Neuron (in vitro differentiated cells): Measurements from ENCODE around the gene RIPOR3.
A peak's percentile ranks its signal among the peaks of the same experiment; 100 is the strongest.
"Not testable (repeated sequence)": the region's sequence is repeated elsewhere in the genome, so short reads cannot be mapped to it uniquely, and the experiment has no call there.

ENCODE experiments used
- H2AFZ ChIP-seq: one replicate; pipeline ENCODE4 v1.6.1; 2013; ENCODE audit warnings: low read depth, mild to moderate bottlenecking, inconsistent platforms, low read length, moderate library complexity
- H3K27me3 ChIP-seq: one replicate; pipeline ENCODE4 v1.6.1; 2013; ENCODE audit warnings: low read length; ENCODE audit not compliant: insufficient read depth
- H3K36me3 ChIP-seq: one replicate; pipeline ENCODE4 v1.6.1; 2013; ENCODE audit warnings: low read length; ENCODE audit not compliant: insufficient read depth
- H3K4me1 ChIP-seq: one replicate; pipeline ENCODE4 v1.6.1; 2013; ENCODE audit warnings: low read length; ENCODE audit not compliant: insufficient read depth
- H3K4me3 ChIP-seq: 2 replicates; pipeline ENCODE4 v1.5.1; 2013; ENCODE audit warnings: mild to moderate bottlenecking, low read length, moderate library complexity
- H3K9me3 ChIP-seq: one replicate; pipeline ENCODE4 v1.6.1; 2013; ENCODE audit warnings: low read length

Gene RIPOR3

DNA sequence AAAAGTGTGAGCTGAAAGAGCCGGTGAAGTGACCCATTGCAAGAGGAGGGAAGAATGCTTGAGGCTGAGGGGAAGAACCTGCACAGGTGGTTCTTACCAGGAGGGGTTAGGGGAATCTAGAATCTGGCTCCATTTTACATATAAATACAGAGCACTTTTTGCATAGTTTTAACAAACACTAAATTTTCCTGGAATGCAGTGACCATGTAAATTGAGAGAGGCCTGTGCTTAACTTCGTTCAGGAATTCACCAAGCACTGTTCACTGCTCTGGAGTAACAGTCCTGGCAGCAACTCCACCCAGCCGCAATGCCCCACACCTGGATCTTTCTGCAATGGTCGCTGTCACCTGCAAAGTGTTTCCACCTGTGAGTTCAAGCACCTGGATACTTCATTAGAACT lies 13.2 kb upstream of the RIPOR3 start:
- Histone ChIP-seq H3K4me1 (no peaks in the 10 kb centered on the region), H3K27me3 (peaks cover 12% of the 10 kb centered on the region), H3K36me3 (no peaks in the 10 kb centered on the region), H3K9me3 (no peaks in the 10 kb centered on the region), H3K4me3 (no peak overlapping the region), H2AFZ (no peak overlapping the region)

DNA sequence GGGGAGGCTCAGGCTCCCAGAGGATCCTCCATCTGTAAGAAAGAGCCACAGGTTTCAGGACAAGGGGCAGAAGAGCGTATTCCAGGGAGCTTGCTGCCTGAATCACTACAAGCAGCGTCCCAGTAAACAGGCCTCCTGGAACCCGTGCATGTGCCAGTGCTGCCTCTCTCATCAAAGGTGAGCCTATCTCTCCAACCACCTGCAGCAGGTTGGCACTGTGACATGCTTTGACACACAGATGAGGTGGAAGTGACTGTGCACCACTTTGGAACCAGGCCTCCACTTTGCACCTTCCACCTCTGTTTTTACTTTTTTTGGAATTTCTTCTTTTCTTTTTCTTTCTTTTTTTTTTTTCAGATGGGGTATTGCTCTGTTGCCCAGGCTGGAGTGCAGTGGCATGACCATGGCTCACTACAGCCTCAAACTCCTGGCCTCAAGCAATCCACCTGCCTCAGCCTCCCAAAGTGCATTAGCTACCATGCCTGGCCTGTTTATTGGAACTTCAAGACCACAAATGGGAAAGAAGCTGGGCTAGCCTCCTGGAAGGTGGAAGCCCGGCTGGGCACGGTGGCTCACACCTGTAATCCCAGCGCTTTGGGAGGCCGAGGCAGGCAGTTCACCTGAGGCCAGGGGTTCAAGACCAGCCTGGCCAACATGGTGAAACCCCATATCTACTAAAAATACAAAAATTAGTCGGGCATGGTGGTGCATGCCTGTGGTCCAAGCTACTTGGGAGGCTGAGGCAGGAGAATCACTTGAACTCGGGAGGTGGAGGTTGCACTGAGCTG lies 12.5 kb upstream of the RIPOR3 start:
- H3K4me3 ChIP-seq, H2AFZ ChIP-seq, H3K9me3 ChIP-seq, H3K36me3 ChIP-seq, H3K4me1 ChIP-seq: not testable (repeated sequence)
- peaks cover 13% of the 10 kb centered on the region for H3K27me3 ChIP-seq

DNA sequence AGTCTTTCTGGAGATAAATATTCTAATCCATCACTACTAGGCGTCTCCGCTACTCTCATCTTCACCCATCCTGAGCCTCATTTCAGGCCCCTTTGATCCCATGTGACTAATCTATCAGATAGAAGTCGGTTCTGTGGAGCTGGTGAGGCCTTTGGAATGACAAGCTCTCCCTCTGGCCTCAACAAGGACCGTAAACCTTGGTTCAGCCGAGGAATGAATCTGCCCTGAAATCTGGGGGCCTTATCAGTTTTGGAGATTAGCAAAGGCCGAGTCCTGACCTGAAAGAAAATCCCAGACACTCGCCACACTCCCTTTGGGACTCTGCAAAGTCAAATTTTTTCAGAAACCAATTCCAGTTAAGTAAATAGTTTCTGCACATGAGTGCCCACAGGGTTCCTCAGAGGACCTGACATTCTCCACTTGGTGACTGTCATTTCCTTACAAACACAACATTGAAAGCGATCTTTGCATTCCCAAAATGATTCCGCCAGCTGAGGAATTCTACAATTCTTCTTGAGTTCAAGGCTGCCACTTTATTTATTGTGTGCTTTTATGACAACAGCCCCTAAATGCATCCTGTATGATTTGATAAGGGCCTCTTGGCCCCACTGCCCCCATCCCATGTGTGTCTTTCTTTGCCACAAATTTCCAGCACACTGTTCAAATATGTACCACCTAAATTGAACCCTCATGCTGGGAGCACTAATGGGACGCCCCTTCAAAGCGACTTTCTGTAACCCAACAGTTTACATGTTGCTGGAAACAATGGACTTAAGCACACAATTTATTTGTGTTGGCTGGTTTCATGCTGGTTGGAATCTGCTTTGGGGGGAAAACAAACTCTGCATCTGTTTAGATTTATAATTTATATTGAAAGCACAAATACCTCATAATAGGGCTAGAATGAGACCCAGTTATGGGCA lies 10.0 kb upstream of the RIPOR3 start:
- Histone ChIP-seq H2AFZ (no peak overlapping the region), H3K36me3 (no peaks in the 10 kb centered on the region), H3K4me3 (no peak overlapping the region), H3K4me1 (no peaks in the 10 kb centered on the region), H3K27me3 (peaks cover 13% of the 10 kb centered on the region), H3K9me3 (no peaks in the 10 kb centered on the region)

DNA sequence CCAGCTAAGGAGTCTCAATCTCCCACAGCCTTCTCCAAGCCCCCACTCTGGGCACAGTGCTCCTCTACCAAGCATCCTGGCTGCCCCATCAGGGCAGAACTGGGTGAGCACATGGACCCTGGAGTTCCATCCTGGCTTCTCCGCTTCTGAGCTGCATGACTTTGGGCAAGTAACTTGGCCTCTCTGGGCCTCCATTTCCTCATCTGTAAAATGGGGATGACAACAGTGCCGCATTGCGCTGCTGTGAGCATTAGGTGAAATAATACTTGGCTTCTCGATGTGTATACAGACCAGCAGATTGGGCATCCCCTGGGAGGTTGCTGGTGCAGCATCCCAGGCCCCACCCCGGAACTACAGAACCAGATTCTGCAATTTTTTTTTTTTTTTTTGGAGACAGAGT lies 8.3 kb upstream of the RIPOR3 start:
- H3K4me1 ChIP-seq = peaks cover 5% of the 10 kb centered on the region
- peaks cover 13% of the 10 kb centered on the region for H3K27me3 ChIP-seq
- H3K9me3 ChIP-seq = no peaks in the 10 kb centered on the region
- H3K4me3 ChIP-seq = no peak overlapping the region
- no peak overlapping the region for H2AFZ ChIP-seq
- H3K36me3 ChIP-seq = no peaks in the 10 kb centered on the region

DNA sequence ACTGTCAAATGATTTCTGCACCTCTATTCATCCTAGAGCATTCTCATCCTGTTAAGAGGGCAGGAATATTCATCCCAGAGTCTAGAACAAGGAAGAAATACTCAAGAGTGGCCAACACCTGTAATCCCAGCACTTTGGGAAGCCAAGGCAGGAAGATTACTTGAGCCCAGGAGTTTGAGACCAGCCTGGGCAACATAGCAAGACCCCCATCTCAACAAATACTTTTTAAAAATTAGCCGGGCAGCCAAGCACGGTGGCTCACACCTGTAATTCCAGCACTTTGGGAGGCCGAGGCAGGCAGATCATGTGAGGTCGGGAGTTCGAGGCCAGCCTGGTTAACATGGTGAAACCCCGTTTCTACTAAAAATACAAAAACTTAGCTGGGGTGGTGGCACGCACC lies 6.9 kb upstream of the RIPOR3 start:
- not testable (repeated sequence) for H3K27me3 ChIP-seq, H3K4me1 ChIP-seq, H3K36me3 ChIP-seq, H3K9me3 ChIP-seq, H3K4me3 ChIP-seq, H2AFZ ChIP-seq

DNA sequence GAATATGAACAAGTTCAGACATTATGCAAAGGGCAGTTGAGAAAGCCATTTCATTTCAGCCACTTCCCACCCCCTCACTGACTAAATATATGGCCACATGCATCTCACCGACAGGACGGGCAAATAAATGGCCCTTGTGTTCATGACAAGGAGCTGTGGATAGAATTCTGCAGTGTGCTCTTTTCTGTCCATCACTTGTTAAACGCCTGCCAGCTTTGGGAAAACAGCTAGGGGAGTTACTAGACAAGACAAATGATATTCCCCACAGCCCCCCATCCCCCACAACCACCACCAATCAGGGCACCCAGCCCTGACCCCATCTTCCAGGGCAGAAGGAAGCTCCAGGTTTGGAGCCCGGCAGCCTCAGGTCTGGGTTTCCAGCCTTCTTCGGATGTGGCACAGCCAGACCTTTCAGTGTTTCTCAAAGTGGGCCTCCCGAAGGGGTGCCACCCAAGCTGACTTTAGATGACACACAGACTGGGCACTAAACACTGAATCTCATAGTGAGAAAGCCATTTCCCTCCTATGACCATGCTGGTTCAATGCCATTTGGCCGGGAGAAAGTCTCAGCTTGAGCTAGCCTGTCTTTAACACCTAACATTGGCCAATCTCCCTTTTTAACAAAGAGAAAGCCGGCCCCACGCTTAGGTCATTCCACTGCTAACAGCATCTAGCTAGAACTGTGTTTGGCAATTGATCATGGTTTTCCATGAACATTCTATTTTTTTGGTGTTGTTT lies 4.0 kb upstream of the RIPOR3 start:
- Histone ChIP-seq H3K36me3 (no peaks in the 10 kb centered on the region), H2AFZ (no peak overlapping the region), H3K4me1 (peaks cover 26% of the 10 kb centered on the region), H3K4me3 (no peak overlapping the region), H3K27me3 (peaks cover 6% of the 10 kb centered on the region), H3K9me3 (no peaks in the 10 kb centered on the region)

DNA sequence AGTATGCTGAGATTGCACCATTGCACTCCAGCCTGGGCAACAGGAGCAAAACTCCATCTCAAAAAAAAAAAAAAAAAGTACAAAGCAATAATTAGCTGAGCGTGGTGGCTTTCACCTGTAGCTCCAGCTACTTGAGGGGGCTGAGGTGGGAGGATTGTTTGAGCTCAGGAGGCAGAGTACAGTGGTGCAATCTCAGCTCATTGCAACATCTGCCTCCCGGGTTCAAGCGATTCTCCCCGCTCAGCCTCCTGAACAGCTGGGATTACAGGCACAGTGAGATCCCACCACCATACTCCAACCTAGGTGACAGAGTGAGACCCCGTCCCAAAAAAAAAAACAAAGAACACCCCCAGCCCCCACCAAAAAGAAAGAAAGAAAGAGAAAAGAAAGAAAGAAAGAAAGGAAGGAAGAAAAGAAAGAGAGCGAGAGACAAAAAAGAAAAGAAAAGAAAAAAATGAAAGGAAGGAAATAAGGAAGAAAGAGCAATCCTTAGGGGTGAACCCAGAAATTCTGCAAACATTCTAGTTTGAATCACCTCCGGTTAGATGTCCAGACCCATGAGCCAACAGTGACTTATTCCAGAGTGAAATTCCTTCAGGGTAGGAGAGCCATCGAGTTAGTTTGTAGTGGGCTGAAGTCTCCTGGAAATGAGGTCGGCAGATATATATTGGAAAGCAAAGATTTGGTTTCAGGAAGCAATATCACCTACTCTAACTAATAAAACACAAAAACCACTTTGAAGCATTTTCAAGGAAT lies 3.2 kb upstream of the RIPOR3 start:
- Histone ChIP-seq H3K4me3 (no peak overlapping the region), H2AFZ (no peak overlapping the region), H3K9me3 (no peaks in the 10 kb centered on the region), H3K4me1 (peaks cover 31% of the 10 kb centered on the region), H3K27me3 (peaks cover 10% of the 10 kb centered on the region), H3K36me3 (no peaks in the 10 kb centered on the region)

DNA sequence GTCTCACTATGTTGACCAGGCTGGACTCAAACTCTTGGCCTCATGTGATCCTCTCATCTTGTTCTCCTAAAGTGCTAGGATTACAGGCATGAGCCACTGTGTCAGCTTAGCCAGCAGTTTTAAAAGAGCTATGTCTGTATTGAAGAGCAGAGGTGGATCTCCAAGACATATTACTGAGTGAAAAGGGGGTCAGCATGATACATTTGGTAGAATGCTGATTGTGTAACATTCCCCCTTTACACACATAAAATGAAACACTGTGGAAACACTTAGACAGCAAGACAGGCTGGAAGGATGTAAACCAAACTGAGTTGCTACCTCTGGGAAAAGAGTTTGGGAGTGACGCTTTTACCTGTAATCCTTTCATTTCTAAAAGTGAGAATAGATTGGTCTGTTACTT lies 1.7 kb upstream of the RIPOR3 start:
- H2AFZ ChIP-seq = no peak overlapping the region
- H3K27me3 ChIP-seq = peaks cover 11% of the 10 kb centered on the region
- H3K4me1 ChIP-seq = peaks cover 31% of the 10 kb centered on the region
- no peak overlapping the region for H3K4me3 ChIP-seq
- H3K36me3 ChIP-seq = no peaks in the 10 kb centered on the region
- no peaks in the 10 kb centered on the region for H3K9me3 ChIP-seq

DNA sequence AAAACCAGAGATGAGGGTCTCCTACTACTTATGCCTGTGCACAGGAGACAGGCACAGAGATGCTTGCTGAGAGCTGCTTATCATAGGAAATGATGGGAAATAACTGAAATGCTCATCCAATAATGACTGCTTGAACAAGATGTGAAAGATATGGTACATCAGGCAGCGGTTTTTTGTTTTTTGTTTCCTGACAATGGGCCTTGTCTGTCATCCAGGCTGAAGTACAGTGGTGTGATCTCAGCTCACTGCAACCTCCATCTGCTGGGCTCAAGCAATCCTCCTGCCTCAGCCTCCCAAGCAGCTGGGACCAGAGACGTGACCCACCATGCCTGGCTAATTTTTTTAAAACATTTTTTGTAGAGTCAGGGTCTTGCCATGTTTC lies 1.2 kb upstream of the RIPOR3 start:
- peaks cover 11% of the 10 kb centered on the region for H3K27me3 ChIP-seq
- H3K4me1 ChIP-seq = peaks cover 31% of the 10 kb centered on the region
- peak overlapping the region; percentile 35 for H3K4me3 ChIP-seq
- H3K9me3 ChIP-seq = no peaks in the 10 kb centered on the region
- no peaks in the 10 kb centered on the region for H3K36me3 ChIP-seq
- H2AFZ ChIP-seq = no peak overlapping the region

DNA sequence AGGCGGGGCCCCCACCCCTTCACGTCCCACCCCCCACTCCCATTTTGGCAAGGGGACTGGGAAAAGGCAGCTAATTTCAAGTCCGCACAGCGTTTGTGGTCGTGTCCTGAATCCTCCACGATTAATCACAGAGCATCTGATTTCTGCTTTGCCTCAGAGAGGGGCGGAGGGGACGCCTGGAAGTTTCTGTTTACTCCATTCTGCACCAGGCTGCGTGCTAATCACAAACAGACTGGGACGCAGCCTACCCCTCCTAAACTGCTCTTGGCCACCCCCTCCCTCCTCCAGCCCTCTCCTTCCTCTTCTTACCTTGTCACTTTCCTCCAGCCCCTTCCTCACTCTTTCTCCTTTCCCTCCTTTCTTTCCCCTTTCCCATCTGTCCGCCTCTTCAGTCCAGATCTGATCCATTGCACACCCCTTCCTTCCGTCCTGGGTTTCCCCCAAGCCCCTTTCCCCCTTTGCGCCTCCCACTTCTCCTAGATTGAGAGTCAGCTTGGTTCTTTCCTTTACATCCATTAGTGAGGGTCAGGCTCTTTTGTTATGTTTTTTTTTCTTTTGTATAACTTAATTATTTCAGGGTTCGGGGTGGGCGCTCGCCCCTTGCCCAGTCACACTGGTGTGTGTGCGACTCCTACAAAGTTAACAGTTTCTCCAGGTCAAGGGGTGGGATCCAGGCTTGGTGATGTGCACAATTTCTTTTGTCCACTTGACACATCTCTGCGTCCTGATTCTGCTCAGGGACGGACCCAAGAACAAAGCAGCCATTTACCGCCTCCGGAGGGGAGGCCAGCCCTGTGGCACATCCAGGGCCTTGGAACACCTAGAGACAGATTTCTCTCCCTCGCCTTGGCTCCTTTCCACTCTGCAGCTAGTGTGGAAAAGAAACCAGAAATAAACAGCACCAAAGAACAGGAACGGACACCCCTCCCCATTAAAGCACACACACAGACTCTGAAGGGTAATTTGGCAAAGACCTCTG lies 520 bp upstream of the RIPOR3 start:
- peaks cover 11% of the 10 kb centered on the region for H3K27me3 ChIP-seq
- H2AFZ ChIP-seq = peak overlapping the region; percentile 76
- H3K9me3 ChIP-seq = no peaks in the 10 kb centered on the region
- H3K4me3 ChIP-seq = peak overlapping the region; percentile 35
- H3K36me3 ChIP-seq = no peaks in the 10 kb centered on the region
- H3K4me1 ChIP-seq = peaks cover 31% of the 10 kb centered on the region

DNA sequence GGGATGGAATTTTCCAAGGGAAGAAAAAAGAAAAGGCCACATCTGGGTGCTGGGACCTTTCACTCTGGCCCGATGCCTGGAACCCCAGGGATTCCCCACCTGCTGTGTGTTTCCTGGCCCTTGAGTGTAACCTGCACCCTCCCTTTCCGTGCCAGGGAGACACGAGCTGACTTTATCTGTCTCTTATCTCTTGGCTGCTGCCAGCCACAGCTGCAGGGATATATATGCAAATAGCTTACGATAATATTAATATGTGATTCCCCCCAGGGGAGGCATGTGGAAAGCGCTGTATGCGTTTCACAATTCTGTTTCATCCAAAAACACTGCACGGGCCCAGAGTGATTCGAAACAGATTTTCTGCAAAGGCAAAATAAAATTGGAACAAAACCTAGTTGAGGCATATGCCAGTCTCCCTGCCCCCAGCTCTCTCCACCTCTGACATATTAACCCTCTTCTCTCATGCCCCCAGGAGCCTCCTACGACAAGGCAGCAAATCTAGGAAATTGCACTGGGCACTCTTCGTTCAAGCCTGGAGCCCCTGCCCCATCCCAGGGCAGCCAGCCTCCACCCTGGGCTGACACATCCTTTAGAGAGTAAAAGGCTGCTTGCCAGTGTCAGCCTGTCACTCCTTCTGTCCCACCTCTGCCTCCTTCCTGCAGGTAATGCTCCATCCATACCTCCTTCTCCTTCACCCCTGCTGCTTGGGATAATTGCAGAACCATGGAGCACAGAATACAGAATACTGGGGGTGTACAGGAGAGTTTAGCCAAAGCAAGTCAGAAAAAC lies 1.3 kb downstream of the RIPOR3 start:
- Histone ChIP-seq H3K9me3 (no peaks in the 10 kb centered on the region), H2AFZ (no peak overlapping the region), H3K36me3 (no peaks in the 10 kb centered on the region), H3K27me3 (peaks cover 11% of the 10 kb centered on the region), H3K4me1 (peaks cover 28% of the 10 kb centered on the region), H3K4me3 (no peak overlapping the region)
